ENCODE data around the gene MGARP.

The MGARP gene

DNA sequence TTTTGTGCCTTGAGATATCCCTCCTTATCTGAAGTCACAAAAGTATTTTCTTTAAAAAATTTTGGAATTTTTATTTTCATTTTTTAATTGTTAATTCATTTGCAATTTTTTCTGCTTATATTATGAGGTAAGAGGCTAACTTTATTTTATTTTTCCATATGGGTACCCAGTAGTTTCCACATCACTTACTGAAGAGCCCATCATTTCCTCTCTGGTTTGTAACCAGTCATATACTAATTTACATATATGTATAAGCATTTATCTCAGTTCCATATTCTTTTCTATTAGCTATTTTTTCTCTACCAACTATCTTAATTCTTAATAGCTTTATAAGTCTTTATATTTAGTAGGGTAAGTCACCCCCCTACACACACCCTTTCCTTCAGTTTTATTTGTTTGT, 27.0 kb downstream of the MGARP start:
- no peaks in the 10 kb centered on the region for H3K79me2 ChIP-seq (ENCODE audit: insufficient read depth, low read length)

DNA sequence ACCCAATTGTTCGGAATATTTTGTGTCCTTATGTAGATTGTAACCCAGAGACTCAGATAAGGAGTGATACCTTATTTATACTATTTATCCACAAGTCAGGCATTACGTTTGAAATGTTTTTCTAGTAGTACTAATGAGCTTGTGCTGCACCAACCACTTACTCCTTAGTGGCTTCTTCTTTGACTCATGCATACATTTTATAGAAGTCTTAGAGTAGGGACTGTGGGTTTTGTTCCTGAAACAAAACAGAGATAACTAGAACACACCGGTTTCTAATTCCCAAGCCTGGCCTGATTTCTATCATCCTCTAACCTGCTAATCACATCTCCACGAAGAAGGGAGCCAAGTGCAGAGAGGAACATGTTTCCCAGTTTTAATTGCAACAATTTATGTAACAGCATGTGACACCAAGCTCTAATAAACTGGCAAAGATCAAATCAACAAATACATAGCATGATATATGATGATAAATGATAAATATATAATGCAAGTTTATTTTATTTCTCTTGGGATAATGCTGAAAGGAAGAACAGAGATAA, 32.3 kb downstream of the MGARP start:
- no peak overlapping the region for H3K9ac ChIP-seq (ENCODE audit: low read depth, low read length, poor library complexity, severe bottlenecking)
- H4K20me1 ChIP-seq (ENCODE audit: insufficient read depth, low read length, poor library complexity, severe bottlenecking): no peaks in the 10 kb centered on the region
- no peak overlapping the region for H3K4me3 ChIP-seq (ENCODE audit: low read length, poor library complexity, severe bottlenecking)
- H3K4me2 ChIP-seq (ENCODE audit: low read depth, low read length, poor library complexity, severe bottlenecking): no peak overlapping the region
- H3K36me3 ChIP-seq (ENCODE audit: insufficient read depth, low read length): no peaks in the 10 kb centered on the region
- no peaks in the 10 kb centered on the region for H3K9me2 ChIP-seq (replicated peaks; ENCODE audit: low read depth, low read length)
- H3K27me3 ChIP-seq (ENCODE audit: insufficient read depth, low read length, poor library complexity, severe bottlenecking): no peaks in the 10 kb centered on the region
- no peaks in the 10 kb centered on the region for H3K79me2 ChIP-seq (ENCODE audit: insufficient read depth, low read length)
- H3K9me3 ChIP-seq (ENCODE audit: insufficient read depth, low read depth, low read length): no peaks in the 10 kb centered on the region
- no peaks in the 10 kb centered on the region for H3K4me1 ChIP-seq (ENCODE audit: insufficient read depth, low read length, poor library complexity, severe bottlenecking)
- TF ChIP-seq EZH2phosphoT487 (IDR thresholded peaks at IDR 0.05; ENCODE audit: borderline replicate concordance): no peak
- TF ChIP-seq, protein P1, sequence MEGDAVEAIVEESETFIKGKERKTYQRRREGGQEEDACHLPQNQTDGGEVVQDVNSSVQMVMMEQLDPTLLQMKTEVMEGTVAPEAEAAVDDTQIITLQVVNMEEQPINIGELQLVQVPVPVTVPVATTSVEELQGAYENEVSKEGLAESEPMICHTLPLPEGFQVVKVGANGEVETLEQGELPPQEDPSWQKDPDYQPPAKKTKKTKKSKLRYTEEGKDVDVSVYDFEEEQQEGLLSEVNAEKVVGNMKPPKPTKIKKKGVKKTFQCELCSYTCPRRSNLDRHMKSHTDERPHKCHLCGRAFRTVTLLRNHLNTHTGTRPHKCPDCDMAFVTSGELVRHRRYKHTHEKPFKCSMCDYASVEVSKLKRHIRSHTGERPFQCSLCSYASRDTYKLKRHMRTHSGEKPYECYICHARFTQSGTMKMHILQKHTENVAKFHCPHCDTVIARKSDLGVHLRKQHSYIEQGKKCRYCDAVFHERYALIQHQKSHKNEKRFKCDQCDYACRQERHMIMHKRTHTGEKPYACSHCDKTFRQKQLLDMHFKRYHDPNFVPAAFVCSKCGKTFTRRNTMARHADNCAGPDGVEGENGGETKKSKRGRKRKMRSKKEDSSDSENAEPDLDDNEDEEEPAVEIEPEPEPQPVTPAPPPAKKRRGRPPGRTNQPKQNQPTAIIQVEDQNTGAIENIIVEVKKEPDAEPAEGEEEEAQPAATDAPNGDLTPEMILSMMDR (conservative IDR thresholded peaks at IDR 0.05; ENCODE audit: low read length): no peak
- 0 out of 2 replicates have a peak overlapping the region, but pooled peaks have one; percentile 30 for H2AFZ ChIP-seq (ENCODE audit: low read length)
- no peaks in the 10 kb centered on the region for H3F3A ChIP-seq (ENCODE audit: low read depth)

More for the DNA sequence above, 27.0 kb downstream of the MGARP start:
- Histone ChIP-seq H4K20me1 (ENCODE audit: insufficient read depth, low read length, poor library complexity, severe bottlenecking) (no peaks in the 10 kb centered on the region), H3K27me3 (ENCODE audit: insufficient read depth, low read length, poor library complexity, severe bottlenecking) (no peaks in the 10 kb centered on the region), H3K36me3 (ENCODE audit: insufficient read depth, low read length) (no peaks in the 10 kb centered on the region), H3K4me1 (ENCODE audit: insufficient read depth, low read length, poor library complexity, severe bottlenecking) (peaks cover 7% of the 10 kb centered on the region), H3K9me3 (ENCODE audit: insufficient read depth, low read depth, low read length) (no peaks in the 10 kb centered on the region), H3K4me3 (ENCODE audit: low read length, poor library complexity, severe bottlenecking) (no peak overlapping the region), H2AFZ (ENCODE audit: low read length) (no peak overlapping the region), H3K4me2 (ENCODE audit: low read depth, low read length, poor library complexity, severe bottlenecking) (no peak overlapping the region), H3F3A (ENCODE audit: low read depth) (no peaks in the 10 kb centered on the region), H3K9me2 (replicated peaks; ENCODE audit: low read depth, low read length) (no peaks in the 10 kb centered on the region), H3K9ac (ENCODE audit: low read depth, low read length, poor library complexity, severe bottlenecking) (no peak overlapping the region)
- no peak for TF ChIP-seq EZH2phosphoT487 (IDR thresholded peaks at IDR 0.05; ENCODE audit: borderline replicate concordance)
- TF ChIP-seq, protein P1 (conservative IDR thresholded peaks at IDR 0.05; ENCODE audit: low read length): no peak

DNA sequence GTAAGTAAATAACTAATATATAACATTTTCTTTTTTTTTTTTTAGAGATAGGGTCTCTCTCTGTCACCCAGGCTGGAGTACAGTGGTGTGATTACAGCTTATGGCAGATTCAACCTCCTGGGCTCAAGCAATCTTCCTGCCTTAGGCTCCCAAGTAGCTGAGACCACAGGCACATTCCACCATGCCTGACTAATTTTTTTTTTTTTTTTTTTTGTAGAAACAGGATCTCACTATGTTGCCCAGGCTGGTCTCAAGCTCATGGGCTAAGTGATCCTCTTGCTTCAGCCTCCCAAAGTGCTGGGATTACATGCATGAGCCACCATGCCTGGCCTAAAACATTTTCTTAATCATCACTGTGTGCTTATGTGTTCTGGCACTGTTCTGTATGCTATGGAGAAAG, 32.8 kb downstream of the MGARP start:
- Histone ChIP-seq H3F3A (ENCODE audit: low read depth) (no peaks in the 10 kb centered on the region), H3K9me2 (replicated peaks; ENCODE audit: low read depth, low read length) (no peaks in the 10 kb centered on the region), H3K9me3 (ENCODE audit: insufficient read depth, low read depth, low read length) (no peaks in the 10 kb centered on the region), H3K4me1 (ENCODE audit: insufficient read depth, low read length, poor library complexity, severe bottlenecking) (no peaks in the 10 kb centered on the region), H3K4me2 (ENCODE audit: low read depth, low read length, poor library complexity, severe bottlenecking) (no peak overlapping the region), H2AFZ (ENCODE audit: low read length) (no peak overlapping the region), H3K27me3 (ENCODE audit: insufficient read depth, low read length, poor library complexity, severe bottlenecking) (no peaks in the 10 kb centered on the region), H4K20me1 (ENCODE audit: insufficient read depth, low read length, poor library complexity, severe bottlenecking) (no peaks in the 10 kb centered on the region), H3K36me3 (ENCODE audit: insufficient read depth, low read length) (no peaks in the 10 kb centered on the region), H3K4me3 (ENCODE audit: low read length, poor library complexity, severe bottlenecking) (no peak overlapping the region), H3K9ac (ENCODE audit: low read depth, low read length, poor library complexity, severe bottlenecking) (no peak overlapping the region), H3K79me2 (ENCODE audit: insufficient read depth, low read length) (no peaks in the 10 kb centered on the region)
- no peak for TF ChIP-seq EZH2phosphoT487 (IDR thresholded peaks at IDR 0.05; ENCODE audit: borderline replicate concordance)
- TF ChIP-seq, protein P1 (conservative IDR thresholded peaks at IDR 0.05; ENCODE audit: low read length): no peak

All from Loucy (cell line).